ENCODE results near the gene LOX.

LOX gene

DNA sequence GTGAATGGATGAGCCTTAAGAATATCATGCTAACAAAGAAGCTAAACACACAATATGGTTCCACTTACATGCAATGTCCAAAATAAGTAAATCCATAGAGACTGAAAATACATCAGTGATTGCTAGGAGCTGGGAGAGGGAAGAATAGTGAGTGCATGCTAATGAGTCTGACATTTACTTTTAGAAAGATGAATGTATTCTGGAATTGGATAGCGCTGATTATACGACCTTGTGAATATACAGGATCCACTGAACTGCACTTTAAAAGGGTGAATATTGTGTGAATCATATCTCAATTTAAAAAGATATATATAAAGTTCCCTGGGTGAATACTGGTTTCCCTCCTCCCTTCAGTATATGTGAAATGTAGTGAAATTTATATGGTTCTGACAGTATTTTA lies 46.2 kb downstream of the LOX start:
- H4K20me1 ChIP-seq (ENCODE audit: insufficient read depth) = no peaks in the 10 kb centered on the region
- H3K79me2 ChIP-seq (ENCODE audit: insufficient read depth, low read depth) = no peaks in the 10 kb centered on the region; the same call in 1 of the 2 replicates
- H3K4me2 ChIP-seq = no peak overlapping the region
- TF ChIP-seq, protein P1, sequence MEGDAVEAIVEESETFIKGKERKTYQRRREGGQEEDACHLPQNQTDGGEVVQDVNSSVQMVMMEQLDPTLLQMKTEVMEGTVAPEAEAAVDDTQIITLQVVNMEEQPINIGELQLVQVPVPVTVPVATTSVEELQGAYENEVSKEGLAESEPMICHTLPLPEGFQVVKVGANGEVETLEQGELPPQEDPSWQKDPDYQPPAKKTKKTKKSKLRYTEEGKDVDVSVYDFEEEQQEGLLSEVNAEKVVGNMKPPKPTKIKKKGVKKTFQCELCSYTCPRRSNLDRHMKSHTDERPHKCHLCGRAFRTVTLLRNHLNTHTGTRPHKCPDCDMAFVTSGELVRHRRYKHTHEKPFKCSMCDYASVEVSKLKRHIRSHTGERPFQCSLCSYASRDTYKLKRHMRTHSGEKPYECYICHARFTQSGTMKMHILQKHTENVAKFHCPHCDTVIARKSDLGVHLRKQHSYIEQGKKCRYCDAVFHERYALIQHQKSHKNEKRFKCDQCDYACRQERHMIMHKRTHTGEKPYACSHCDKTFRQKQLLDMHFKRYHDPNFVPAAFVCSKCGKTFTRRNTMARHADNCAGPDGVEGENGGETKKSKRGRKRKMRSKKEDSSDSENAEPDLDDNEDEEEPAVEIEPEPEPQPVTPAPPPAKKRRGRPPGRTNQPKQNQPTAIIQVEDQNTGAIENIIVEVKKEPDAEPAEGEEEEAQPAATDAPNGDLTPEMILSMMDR (conservative IDR thresholded peaks at IDR 0.05; ENCODE audit: low read depth, low read length) = no peak
- no peaks in the 10 kb centered on the region for H3K4me1 ChIP-seq (ENCODE audit: low read depth, poor library complexity, severe bottlenecking)
- no peak overlapping the region for H2AFZ ChIP-seq (ENCODE audit: low read depth)
- no peaks in the 10 kb centered on the region for H3K36me3 ChIP-seq (ENCODE audit: insufficient read depth)
- H3K27ac ChIP-seq = no peak overlapping the region
- no peak overlapping the region for H3K4me3 ChIP-seq (IDR thresholded peaks at IDR 0.05; ENCODE audit: insufficient read depth, low read depth, low read length)
- H3K9ac ChIP-seq = no peak overlapping the region
- H3K27me3 ChIP-seq (ENCODE audit: insufficient read depth, low read depth) = no peaks in the 10 kb centered on the region

DNA sequence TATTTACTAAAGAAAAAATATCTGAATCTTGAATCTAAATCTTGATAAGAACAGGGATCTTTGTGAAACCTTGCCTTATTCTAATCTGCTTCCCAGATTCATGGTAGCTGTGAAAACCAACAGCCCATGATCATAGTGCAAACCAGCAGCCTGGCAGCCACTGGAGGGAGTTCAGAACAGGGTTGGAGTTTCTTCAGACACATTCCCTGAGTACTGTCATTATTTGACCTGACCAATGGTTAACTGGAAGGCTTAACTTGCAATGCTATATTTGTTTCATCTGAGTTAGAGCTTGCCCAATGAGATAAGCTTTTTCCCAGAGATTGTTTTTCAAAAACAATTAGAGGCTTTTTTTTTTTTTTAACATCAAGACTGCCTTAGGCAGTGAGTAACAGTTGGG lies 47.8 kb downstream of the LOX start:
- no peak overlapping the region for H3K9ac ChIP-seq
- H3K36me3 ChIP-seq (ENCODE audit: insufficient read depth) = no peaks in the 10 kb centered on the region
- no peak overlapping the region for H3K27ac ChIP-seq
- no peaks in the 10 kb centered on the region; the same call in 1 of the 2 replicates for H3K79me2 ChIP-seq (ENCODE audit: insufficient read depth, low read depth)
- no peak overlapping the region for H2AFZ ChIP-seq (ENCODE audit: low read depth)
- H4K20me1 ChIP-seq (ENCODE audit: insufficient read depth) = no peaks in the 10 kb centered on the region
- H3K4me1 ChIP-seq (ENCODE audit: low read depth, poor library complexity, severe bottlenecking) = no peaks in the 10 kb centered on the region
- TF ChIP-seq, protein P1 (conservative IDR thresholded peaks at IDR 0.05; ENCODE audit: low read depth, low read length) = no peak
- H3K4me3 ChIP-seq (IDR thresholded peaks at IDR 0.05; ENCODE audit: insufficient read depth, low read depth, low read length) = no peak overlapping the region
- H3K27me3 ChIP-seq (ENCODE audit: insufficient read depth, low read depth) = no peaks in the 10 kb centered on the region
- no peak overlapping the region for H3K4me2 ChIP-seq

DNA sequence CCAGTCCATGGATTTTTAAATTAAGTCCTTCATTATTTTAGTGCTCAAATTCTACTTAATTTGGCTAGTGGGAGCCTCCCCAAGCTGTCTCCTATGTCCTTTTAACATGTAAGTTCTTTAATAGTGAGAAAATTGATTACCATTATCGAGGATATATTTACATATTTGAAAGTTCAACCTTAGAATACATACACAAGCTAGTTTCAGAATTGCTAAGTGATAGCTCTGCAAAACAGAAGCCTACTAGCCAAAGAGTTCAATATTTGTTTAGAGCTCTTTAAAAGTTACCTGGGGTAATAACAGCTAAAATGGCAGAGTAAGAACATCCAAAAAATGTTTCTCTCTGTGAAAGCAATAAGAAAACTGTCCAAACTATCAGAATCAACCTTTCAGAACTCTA lies 48.2 kb downstream of the LOX start:
- Histone ChIP-seq H3K9ac (no peak overlapping the region), H3K27me3 (ENCODE audit: insufficient read depth, low read depth) (no peaks in the 10 kb centered on the region), H3K79me2 (ENCODE audit: insufficient read depth, low read depth) (no peaks in the 10 kb centered on the region; the same call in 1 of the 2 replicates), H3K27ac (no peak overlapping the region), H3K4me1 (ENCODE audit: low read depth, poor library complexity, severe bottlenecking) (no peaks in the 10 kb centered on the region), H3K36me3 (ENCODE audit: insufficient read depth) (no peaks in the 10 kb centered on the region), H2AFZ (ENCODE audit: low read depth) (no peak overlapping the region), H3K4me2 (no peak overlapping the region), H4K20me1 (ENCODE audit: insufficient read depth) (no peaks in the 10 kb centered on the region), H3K4me3 (IDR thresholded peaks at IDR 0.05; ENCODE audit: insufficient read depth, low read depth, low read length) (no peak overlapping the region)
- TF ChIP-seq, protein P1 (conservative IDR thresholded peaks at IDR 0.05; ENCODE audit: low read depth, low read length) = no peak

DNA sequence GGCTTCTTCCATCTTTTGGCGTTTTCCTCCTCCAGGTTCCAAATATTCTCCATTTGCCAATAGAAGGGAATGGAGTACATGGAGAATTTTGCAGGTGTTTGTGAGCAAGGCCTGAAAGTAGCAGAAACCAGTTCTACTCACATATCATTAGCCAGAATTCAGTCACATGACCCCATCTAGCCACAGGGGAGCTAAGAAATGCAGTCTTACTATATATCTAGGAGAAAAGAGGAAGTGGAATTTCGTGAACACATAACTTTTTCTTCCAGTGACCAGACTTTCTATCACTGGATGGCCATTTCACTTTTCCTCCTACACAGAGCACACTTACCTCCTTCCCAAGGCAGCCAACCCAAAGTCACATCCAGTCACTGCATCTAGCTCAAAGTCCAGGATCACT lies 55.1 kb downstream of the LOX start:
- Histone ChIP-seq H2AFZ (ENCODE audit: low read depth) (no peak overlapping the region), H3K79me2 (ENCODE audit: insufficient read depth, low read depth) (no peaks in the 10 kb centered on the region), H3K4me1 (ENCODE audit: low read depth, poor library complexity, severe bottlenecking) (no peaks in the 10 kb centered on the region), H3K4me2 (no peak overlapping the region), H3K36me3 (ENCODE audit: insufficient read depth) (no peaks in the 10 kb centered on the region), H3K27me3 (ENCODE audit: insufficient read depth, low read depth) (no peaks in the 10 kb centered on the region), H4K20me1 (ENCODE audit: insufficient read depth) (no peaks in the 10 kb centered on the region), H3K27ac (no peak overlapping the region), H3K4me3 (IDR thresholded peaks at IDR 0.05; ENCODE audit: insufficient read depth, low read depth, low read length) (no peak overlapping the region), H3K9ac (no peak overlapping the region)
- TF ChIP-seq, protein P1 (conservative IDR thresholded peaks at IDR 0.05; ENCODE audit: low read depth, low read length) = no peak
